SK-N-SH (cell line): ENCODE results near the gene PLEKHA4.

ENCODE experiments used
- CHD2 ChIP-seq: fragments of 150-350 bp; IDR thresholded peaks from 2 replicates; pipeline ENCODE4 v1.6.1; 2018; ENCODE audit warnings: low read length; ENCODE audit not compliant: partially characterized antibody
- EP300 ChIP-seq, 2 experiments: IDR thresholded peaks; 2 replicates each; pipeline versions ENCODE4 v1.4.0 to v1.6.1; 2012; ENCODE audit warnings: borderline replicate concordance in 1 of 2, low read depth in 1 of 2, low read length in 1 of 2
- FOXM1 ChIP-seq: IDR thresholded peaks from 2 replicates; pipeline ENCODE4 v1.4.0; 2012; ENCODE audit warnings: low read depth, mild to moderate bottlenecking
- RXRA ChIP-seq: IDR thresholded peaks from 2 replicates; pipeline ENCODE4 v1.4.0; 2012; ENCODE audit warnings: low read depth, mild to moderate bottlenecking, borderline replicate concordance
- TF ChIP-seq, protein P1 (sequence below): fragments of 200-600 bp; sonication (generic); IDR thresholded peaks from 2 replicates; pipeline ENCODE4 v1.6.1; 2017; ENCODE audit warnings: antibody characterized with exemption, mild to moderate bottlenecking, moderate library complexity
- TF ChIP-seq, protein P2 (sequence below): IDR thresholded peaks from 2 replicates; pipeline ENCODE4 v1.4.0; 2012; ENCODE audit warnings: low read depth, borderline replicate concordance

DNA sequence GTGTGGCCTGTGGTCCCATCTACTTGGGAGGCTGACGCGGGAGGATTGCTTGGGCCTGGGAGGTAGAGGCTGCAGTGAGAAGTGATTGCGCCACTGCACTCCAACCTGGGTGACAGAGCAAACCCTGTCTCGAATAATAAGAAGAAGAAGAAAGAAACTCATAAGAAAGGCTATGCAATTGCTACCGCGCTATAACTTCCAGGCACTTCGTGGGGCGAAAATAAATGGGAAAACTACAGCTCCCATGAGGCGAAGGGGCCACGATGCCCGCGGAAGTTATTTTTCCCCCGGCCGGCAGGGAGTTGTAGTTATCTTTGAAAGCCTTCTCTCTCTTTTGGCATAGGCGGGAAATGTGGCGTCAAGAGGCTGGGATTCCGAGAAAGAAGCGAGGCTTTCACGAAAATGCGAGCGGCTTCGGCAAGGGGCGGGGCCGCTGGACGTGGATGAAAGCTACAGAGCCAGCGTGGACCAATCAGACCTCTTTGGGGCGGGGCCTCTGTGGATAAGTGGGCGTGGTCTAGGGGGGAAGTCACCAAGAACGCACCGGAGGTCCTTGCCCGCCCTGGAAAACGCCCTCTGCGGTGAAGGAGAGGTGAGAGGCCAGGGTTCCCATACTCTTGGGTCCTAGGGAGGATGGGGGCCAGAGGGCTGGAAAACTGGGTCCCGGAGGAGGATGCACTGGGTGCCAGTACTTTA lies 31.5 kb upstream of the PLEKHA4 start, which contains the start of gene NUCB1:
- TF ChIP-seq, protein P1, sequence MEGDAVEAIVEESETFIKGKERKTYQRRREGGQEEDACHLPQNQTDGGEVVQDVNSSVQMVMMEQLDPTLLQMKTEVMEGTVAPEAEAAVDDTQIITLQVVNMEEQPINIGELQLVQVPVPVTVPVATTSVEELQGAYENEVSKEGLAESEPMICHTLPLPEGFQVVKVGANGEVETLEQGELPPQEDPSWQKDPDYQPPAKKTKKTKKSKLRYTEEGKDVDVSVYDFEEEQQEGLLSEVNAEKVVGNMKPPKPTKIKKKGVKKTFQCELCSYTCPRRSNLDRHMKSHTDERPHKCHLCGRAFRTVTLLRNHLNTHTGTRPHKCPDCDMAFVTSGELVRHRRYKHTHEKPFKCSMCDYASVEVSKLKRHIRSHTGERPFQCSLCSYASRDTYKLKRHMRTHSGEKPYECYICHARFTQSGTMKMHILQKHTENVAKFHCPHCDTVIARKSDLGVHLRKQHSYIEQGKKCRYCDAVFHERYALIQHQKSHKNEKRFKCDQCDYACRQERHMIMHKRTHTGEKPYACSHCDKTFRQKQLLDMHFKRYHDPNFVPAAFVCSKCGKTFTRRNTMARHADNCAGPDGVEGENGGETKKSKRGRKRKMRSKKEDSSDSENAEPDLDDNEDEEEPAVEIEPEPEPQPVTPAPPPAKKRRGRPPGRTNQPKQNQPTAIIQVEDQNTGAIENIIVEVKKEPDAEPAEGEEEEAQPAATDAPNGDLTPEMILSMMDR: peak; percentile 32; the same call in 1 of the 2 replicates
- TF ChIP-seq CHD2 (peak; percentile 89), EP300 (IDR thresholded peaks at IDR 0.05; ENCODE audit: borderline replicate concordance in 1 of 2, low read depth in 1 of 2, low read length in 1 of 2) (peak in 1 of 2 experiments; percentile 72; a peak in 1 of 4 replicates), FOXM1 (no peak), RXRA (no peak)
- TF ChIP-seq, protein P2, sequence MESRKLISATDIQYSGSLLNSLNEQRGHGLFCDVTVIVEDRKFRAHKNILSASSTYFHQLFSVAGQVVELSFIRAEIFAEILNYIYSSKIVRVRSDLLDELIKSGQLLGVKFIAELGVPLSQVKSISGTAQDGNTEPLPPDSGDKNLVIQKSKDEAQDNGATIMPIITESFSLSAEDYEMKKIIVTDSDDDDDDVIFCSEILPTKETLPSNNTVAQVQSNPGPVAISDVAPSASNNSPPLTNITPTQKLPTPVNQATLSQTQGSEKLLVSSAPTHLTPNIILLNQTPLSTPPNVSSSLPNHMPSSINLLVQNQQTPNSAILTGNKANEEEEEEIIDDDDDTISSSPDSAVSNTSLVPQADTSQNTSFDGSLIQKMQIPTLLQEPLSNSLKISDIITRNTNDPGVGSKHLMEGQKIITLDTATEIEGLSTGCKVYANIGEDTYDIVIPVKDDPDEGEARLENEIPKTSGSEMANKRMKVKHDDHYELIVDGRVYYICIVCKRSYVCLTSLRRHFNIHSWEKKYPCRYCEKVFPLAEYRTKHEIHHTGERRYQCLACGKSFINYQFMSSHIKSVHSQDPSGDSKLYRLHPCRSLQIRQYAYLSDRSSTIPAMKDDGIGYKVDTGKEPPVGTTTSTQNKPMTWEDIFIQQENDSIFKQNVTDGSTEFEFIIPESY: no peak
